Measurements from ENCODE around the gene HOXB3. TPM values are rescaled to one million over a fixed set of nuclear protein-coding genes. Genes with fewer than 3 reads are reported as not detected.

The HOXB3 gene
- polyA plus RNA-seq, 1 donor from 2014 or later, result not detected

DNA sequence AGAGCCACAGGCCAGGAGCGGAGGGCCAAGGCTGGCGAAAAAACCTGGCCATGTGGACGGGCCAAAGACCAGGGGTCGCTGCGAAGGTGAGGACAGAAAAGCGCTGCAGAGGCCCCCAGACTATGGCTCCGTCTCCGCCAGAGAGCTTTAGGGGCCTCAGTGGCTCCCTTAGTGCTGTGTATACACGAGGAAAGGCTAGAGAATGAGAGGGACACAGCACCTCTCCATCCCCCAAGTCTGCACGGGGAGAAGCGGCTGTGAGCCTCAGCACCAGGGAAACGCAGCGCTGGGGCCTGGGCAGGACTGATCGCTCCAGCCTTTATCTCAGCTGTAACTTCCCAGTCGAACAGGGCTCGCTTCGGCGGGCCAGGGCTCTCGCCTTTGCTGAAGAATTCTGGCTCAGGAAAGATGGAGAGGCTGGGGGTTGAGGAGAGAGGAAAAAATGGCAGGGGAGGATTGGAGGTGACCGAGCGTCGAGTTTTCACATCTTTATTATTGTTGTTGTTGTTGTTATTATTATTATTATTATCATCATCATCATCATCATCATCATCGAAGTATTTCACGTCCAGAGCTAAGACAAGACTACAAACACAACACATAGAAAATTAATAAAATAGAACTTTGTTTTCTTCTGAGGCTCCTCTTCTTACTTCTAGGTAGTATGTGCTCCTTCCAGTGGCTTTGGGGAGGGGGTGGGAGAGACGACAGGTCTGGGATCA lies 5.4 kb upstream of the HOXB3 start:
- Histone ChIP-seq H2AFZ (ENCODE audit: low read depth, low read length) (no peak overlapping the region), H3K4me3 (ENCODE audit: low read length) (no peak overlapping the region), H3K4me2 (ENCODE audit: low read length) (no peak overlapping the region), H3K27me3 (ENCODE audit: insufficient read depth, low read depth, low read length) (peaks cover 100% of the 10 kb centered on the region), H3K79me2 (replicated peaks; ENCODE audit: insufficient read depth, low read length) (no peaks in the 10 kb centered on the region), H4K20me1 (ENCODE audit: insufficient read depth) (no peaks in the 10 kb centered on the region), H3F3A (ENCODE audit: insufficient read depth, low read length, poor library complexity, severe bottlenecking) (no peaks in the 10 kb centered on the region), H3K9me3 (ENCODE audit: low read length) (peaks cover 3% of the 10 kb centered on the region), H3K27ac (ENCODE audit: low read length) (no peak overlapping the region), H3K9me2 (ENCODE audit: insufficient read depth, low read length) (no peaks in the 10 kb centered on the region), H3K9ac (ENCODE audit: low read length) (no peak overlapping the region), H3K36me3 (ENCODE audit: insufficient read depth, low read length) (no peaks in the 10 kb centered on the region)
- no peak for TF ChIP-seq TAF1 (IDR thresholded peaks at IDR 0.05; ENCODE audit: low read depth)
- TF ChIP-seq, protein P1, sequence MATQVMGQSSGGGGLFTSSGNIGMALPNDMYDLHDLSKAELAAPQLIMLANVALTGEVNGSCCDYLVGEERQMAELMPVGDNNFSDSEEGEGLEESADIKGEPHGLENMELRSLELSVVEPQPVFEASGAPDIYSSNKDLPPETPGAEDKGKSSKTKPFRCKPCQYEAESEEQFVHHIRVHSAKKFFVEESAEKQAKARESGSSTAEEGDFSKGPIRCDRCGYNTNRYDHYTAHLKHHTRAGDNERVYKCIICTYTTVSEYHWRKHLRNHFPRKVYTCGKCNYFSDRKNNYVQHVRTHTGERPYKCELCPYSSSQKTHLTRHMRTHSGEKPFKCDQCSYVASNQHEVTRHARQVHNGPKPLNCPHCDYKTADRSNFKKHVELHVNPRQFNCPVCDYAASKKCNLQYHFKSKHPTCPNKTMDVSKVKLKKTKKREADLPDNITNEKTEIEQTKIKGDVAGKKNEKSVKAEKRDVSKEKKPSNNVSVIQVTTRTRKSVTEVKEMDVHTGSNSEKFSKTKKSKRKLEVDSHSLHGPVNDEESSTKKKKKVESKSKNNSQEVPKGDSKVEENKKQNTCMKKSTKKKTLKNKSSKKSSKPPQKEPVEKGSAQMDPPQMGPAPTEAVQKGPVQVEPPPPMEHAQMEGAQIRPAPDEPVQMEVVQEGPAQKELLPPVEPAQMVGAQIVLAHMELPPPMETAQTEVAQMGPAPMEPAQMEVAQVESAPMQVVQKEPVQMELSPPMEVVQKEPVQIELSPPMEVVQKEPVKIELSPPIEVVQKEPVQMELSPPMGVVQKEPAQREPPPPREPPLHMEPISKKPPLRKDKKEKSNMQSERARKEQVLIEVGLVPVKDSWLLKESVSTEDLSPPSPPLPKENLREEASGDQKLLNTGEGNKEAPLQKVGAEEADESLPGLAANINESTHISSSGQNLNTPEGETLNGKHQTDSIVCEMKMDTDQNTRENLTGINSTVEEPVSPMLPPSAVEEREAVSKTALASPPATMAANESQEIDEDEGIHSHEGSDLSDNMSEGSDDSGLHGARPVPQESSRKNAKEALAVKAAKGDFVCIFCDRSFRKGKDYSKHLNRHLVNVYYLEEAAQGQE (IDR thresholded peaks at IDR 0.05; ENCODE audit: borderline replicate concordance), result no peak
- no peak for TF ChIP-seq SMC3 (conservative IDR thresholded peaks at IDR 0.05; ENCODE audit: poor library complexity)
- no peak for TF ChIP-seq POLR2AphosphoS5 (IDR thresholded peaks at IDR 0.05)
- no peak for TF ChIP-seq EP300 (conservative IDR thresholded peaks at IDR 0.05; ENCODE audit: poor library complexity, severe bottlenecking)
- TF ChIP-seq, protein P2, sequence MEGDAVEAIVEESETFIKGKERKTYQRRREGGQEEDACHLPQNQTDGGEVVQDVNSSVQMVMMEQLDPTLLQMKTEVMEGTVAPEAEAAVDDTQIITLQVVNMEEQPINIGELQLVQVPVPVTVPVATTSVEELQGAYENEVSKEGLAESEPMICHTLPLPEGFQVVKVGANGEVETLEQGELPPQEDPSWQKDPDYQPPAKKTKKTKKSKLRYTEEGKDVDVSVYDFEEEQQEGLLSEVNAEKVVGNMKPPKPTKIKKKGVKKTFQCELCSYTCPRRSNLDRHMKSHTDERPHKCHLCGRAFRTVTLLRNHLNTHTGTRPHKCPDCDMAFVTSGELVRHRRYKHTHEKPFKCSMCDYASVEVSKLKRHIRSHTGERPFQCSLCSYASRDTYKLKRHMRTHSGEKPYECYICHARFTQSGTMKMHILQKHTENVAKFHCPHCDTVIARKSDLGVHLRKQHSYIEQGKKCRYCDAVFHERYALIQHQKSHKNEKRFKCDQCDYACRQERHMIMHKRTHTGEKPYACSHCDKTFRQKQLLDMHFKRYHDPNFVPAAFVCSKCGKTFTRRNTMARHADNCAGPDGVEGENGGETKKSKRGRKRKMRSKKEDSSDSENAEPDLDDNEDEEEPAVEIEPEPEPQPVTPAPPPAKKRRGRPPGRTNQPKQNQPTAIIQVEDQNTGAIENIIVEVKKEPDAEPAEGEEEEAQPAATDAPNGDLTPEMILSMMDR (IDR thresholded peaks at IDR 0.05; ENCODE audit: poor library complexity, severe bottlenecking), result no peak
- no peak for TF ChIP-seq RAD21 (conservative IDR thresholded peaks at IDR 0.05)
- no peak for TF ChIP-seq MXI1 (conservative IDR thresholded peaks at IDR 0.05; ENCODE audit: poor library complexity, severe bottlenecking)
- no peak for TF ChIP-seq EZH2 (IDR thresholded peaks at IDR 0.05; ENCODE audit: borderline replicate concordance, insufficient read depth, low read length, poor library complexity, severe bottlenecking)

DNA sequence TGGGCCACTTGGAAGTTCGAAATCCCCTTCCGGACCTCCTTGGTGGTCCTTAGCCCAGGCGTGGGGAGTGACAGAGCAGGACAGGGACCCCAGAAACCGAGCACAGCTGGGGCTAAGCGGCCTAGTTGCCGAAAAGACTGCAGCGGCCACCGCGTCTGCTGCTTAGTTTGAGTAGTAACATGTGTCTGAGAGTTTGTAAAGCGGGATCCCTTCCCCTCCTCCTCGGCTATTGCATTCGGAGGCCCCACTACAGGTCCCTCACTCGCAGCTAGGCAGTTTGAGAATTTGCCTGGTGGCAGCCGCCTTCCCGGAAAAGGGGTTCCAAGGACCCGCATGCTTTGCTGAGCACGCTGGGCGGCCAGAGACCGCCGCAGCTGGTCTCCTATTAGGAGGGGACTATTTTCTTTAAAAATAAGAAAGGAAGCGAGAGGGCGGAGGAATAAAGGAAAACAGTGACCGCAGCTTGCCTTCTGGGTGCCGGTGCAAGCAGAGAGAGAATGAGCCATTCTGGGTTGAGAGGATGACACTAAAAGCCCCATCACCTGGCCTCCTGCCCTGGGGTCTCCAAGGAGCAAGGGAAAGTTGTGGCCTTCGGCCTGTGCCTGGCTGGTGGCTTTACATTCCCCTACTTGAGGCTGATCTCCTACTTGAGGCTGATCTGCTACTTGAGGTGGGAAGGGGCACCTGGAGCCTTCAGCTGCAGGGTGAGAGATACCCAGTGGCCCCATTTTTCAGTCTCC lies 4.7 kb upstream of the HOXB3 start:
- Histone ChIP-seq H3K9me3 (ENCODE audit: low read length) (peaks cover 3% of the 10 kb centered on the region), H4K20me1 (ENCODE audit: insufficient read depth) (no peaks in the 10 kb centered on the region), H3K4me2 (ENCODE audit: low read length) (no peak overlapping the region), H3F3A (ENCODE audit: insufficient read depth, low read length, poor library complexity, severe bottlenecking) (no peaks in the 10 kb centered on the region), H2AFZ (ENCODE audit: low read depth, low read length) (no peak overlapping the region), H3K36me3 (ENCODE audit: insufficient read depth, low read length) (no peaks in the 10 kb centered on the region), H3K79me2 (replicated peaks; ENCODE audit: insufficient read depth, low read length) (no peaks in the 10 kb centered on the region), H3K9ac (ENCODE audit: low read length) (no peak overlapping the region), H3K27ac (ENCODE audit: low read length) (no peak overlapping the region), H3K9me2 (ENCODE audit: insufficient read depth, low read length) (no peaks in the 10 kb centered on the region), H3K4me3 (ENCODE audit: low read length) (no peak overlapping the region), H3K27me3 (ENCODE audit: insufficient read depth, low read depth, low read length) (peaks cover 100% of the 10 kb centered on the region)
- TF ChIP-seq, protein P1 (IDR thresholded peaks at IDR 0.05; ENCODE audit: borderline replicate concordance), result no peak
- TF ChIP-seq MXI1 (conservative IDR thresholded peaks at IDR 0.05; ENCODE audit: poor library complexity, severe bottlenecking) (no peak), RAD21 (conservative IDR thresholded peaks at IDR 0.05) (no peak), TAF1 (IDR thresholded peaks at IDR 0.05; ENCODE audit: low read depth) (no peak), EZH2 (IDR thresholded peaks at IDR 0.05; ENCODE audit: borderline replicate concordance, insufficient read depth, low read length, poor library complexity, severe bottlenecking) (no peak), SMC3 (conservative IDR thresholded peaks at IDR 0.05; ENCODE audit: poor library complexity) (no peak), EP300 (conservative IDR thresholded peaks at IDR 0.05; ENCODE audit: poor library complexity, severe bottlenecking) (no peak), POLR2AphosphoS5 (IDR thresholded peaks at IDR 0.05) (no peak)
- TF ChIP-seq, protein P2 (IDR thresholded peaks at IDR 0.05; ENCODE audit: poor library complexity, severe bottlenecking), result no peak

Measured in neural cell (in vitro differentiated cells).